Heart left ventricle (tissue), 16 donors: Measurements from ENCODE around the gene SKP1. TPM values are rescaled to one million over a fixed set of nuclear protein-coding genes. Genes with fewer than 3 reads are reported as not detected.

Experiments used
- ATAC-seq, 4 donors: fragments of 200-7000 bp; cut with Tn5 transposase; one replicate each; pipeline ENCODE4 v1.9.1; 2020 to 2022; ENCODE audit warnings: moderate library complexity in 4 of 4, mild to moderate bottlenecking in 3 of 4, moderate number of reproducible peaks in 1 of 4
- DNase-seq, 5 donors: peaks; one replicate each; pipeline ENCODE4 v3.0.0-alpha.2; 2020
- H3K27ac ChIP-seq, 12 donors: fragments of 200-600 bp; sonication (generic) in 4 of 12; one replicate each; pipeline versions ENCODE4 v1.5.0 to v1.8.0; 2016 to 2022; ENCODE audit warnings: mild to moderate bottlenecking in 2 of 12
- H3K27me3 ChIP-seq, 9 donors: fragments of 200-600 bp; sonication (generic) in 2 of 9; one replicate each; pipeline versions ENCODE4 v1.5.1 to v1.8.0; 2016 to 2022; ENCODE audit warnings: mild to moderate bottlenecking in 3 of 9
- H3K36me3 ChIP-seq, 9 donors: fragments of 200-600 bp; sonication (generic) in 2 of 9; one replicate each; pipeline versions ENCODE4 v1.5.0 to v1.8.0; 2018 to 2022; ENCODE audit warnings: mild to moderate bottlenecking in 2 of 9
- H3K4me1 ChIP-seq, 12 donors: fragments of 200-600 bp; sonication (generic) in 4 of 12; one replicate each; pipeline versions ENCODE4 v1.5.0 to v1.8.0; 2016 to 2022; ENCODE audit warnings: mild to moderate bottlenecking in 3 of 12
- H3K4me3 ChIP-seq, 12 donors: fragments of 200-600 bp; sonication (generic) in 4 of 12; one replicate each; pipeline versions ENCODE4 v1.5.0 to v1.8.0; 2017 to 2022; ENCODE audit warnings: mild to moderate bottlenecking in 9 of 12, moderate library complexity in 4 of 12
- H3K9me3 ChIP-seq, 12 donors: fragments of 200-600 bp; sonication (generic) in 4 of 12; one replicate each; pipeline versions ENCODE4 v1.5.0 to v1.8.0; 2016 to 2022; ENCODE audit warnings: mild to moderate bottlenecking in 1 of 12
- CTCF ChIP-seq, 12 donors: fragments of 200-600 bp; sonication (generic) in 4 of 12; IDR thresholded peaks; one replicate each; pipeline versions ENCODE4 v1.5.0 to v1.8.0; 2018 to 2022; ENCODE audit warnings: antibody characterized with exemption in 12 of 12, mild to moderate bottlenecking in 5 of 12
- POLR2A ChIP-seq, 2 donors: fragments of 450-650 bp; IDR thresholded peaks; one replicate each; pipeline ENCODE4 v1.6.1; 2017; ENCODE audit warnings: antibody characterized with exemption in 2 of 2, mild to moderate bottlenecking in 2 of 2, moderate library complexity in 2 of 2
- WGBS, 4 donors: extraction: QIAGEN DNeasy Blood & Tissue Kit in 2 of 4; methylation state at CpG; one replicate each; pipeline versions ENCODE4 v1.1.5 to v1.1.7; 2013 to 2018; 5-methylcytosine and 5-hydroxymethylcytosine counted together
- intact Hi-C, 10 donors: fragments of 100-400 bp; cut with DNase I; formaldehyde crosslinking; loops; one replicate each; pipeline versions ENCODE4 v1.11.1 to v1.14.2; 2022
- polyA plus RNA-seq, 2 donors: library from polyadenylated mRNA; stranded (reverse); fragments of 200-250 nt; gene quantifications; one replicate each; pipeline ENCODE4 v1.2.3, GENCODE V29; 2013
- total RNA-seq, 9 donors: library from RNA; depleted of rRNA in 2 of 9; stranded (reverse); fragments of >200 nt in 2 of 9; fragmentation: NEBNext Ultra II Directional in 3 of 9; extraction: Animal tissue kit (Norgen Biotek cat#: 25700) in 3 of 9; gene quantifications; one replicate each; pipeline versions ENCODE4 v1.1.0 to v1.2.4, GENCODE V29; 2016 to 2023
- donor health status: ischemic (EF 13 %, LVEDD 7.1; RV severe dilation, severe dysfunction).
- donor health status: healthy with polysubstance abuse.
- donor health status: DM: no; HTN: yes; CAD: no.
- donor health status: DM: no; HTN: no; CAD: no.
- donor health status: ischemic (EF 25% LVEDD 6.9; RV normal size, moderate dysfunction).
- donor health status: ischemic (EF 25% LVEDD 5.7; RV mildly dilated, moderate dysfunction).
- donor health status: healthy.
- donor health status: DM: yes; HTN: yes; CAD: no.
- donor health status: ischemic (EF 35%, LVEDD 5.7; RV mildly dilated, moderate dysfunction).
- donor health status: nonischemic (EF 11% LVEDD 7.7; RV severe dilation, severe dysfunction).
- donor health status: DM: yes; HTN: yes; CAD: no.
- donor health status: PGD.
- donor health status: ischemic (EF 29% LVEDD 5.4; RV normal size, mild dysfunction).
- donor health status: nonischemic (EF 23%, LVEDD 6.1; RV moderate dilation, normal function).

Gene SKP1
- total and polyA plus RNA-seq, 11 donors = 175 to 1,085 (median 459) TPM

- TF ChIP-seq CTCF (IDR thresholded peaks at IDR 0.05) = no peak
Observed at GRCh38 chr5:134119720-134120119, 57.0 kb downstream of the SKP1 start.

GRCh38 chr5:134118212-134118835, 58.4 kb downstream of the SKP1 start:
- Histone ChIP-seq H3K27me3 (peaks cover 0 to 10% (median 6%) of the 10 kb centered on the region in 9 donors), H3K36me3 (no peaks in the 10 kb centered on the region), H3K27ac (peak overlapping the region in 1 of 12 donors; percentile 32), H3K4me3 (peak overlapping the region in 1 of 12 donors; percentile 68), H3K9me3 (no peaks in the 10 kb centered on the region), H3K4me1 (peaks cover 0 to 25% (median 11%) of the 10 kb centered on the region in 12 donors)
- TF ChIP-seq POLR2A (IDR thresholded peaks at IDR 0.05) (no peak), CTCF (IDR thresholded peaks at IDR 0.05) (no peak)
- ATAC-seq (no peak), DNase-seq (no peak)
- intact Hi-C loops = no loop called here
- WGBS, 4 donors = 90 to 96% (median 93%) methylated on average over 4 of the region's 4 CpGs

More at GRCh38 chr5:134119720-134120119, 57.0 kb downstream of the SKP1 start:
- H3K9me3 ChIP-seq = no peaks in the 10 kb centered on the region
- intact Hi-C loops = no loop called here
- peak overlapping the region in 1 of 12 donors; percentile 58 for H3K27ac ChIP-seq
- peak overlapping the region in 1 of 12 donors; percentile 68 for H3K4me3 ChIP-seq
- ATAC-seq (no peak), DNase-seq (no peak)
- no peaks in the 10 kb centered on the region for H3K36me3 ChIP-seq
- peaks cover 0 to 20% (median 6%) of the 10 kb centered on the region in 12 donors for H3K4me1 ChIP-seq
- 79 to 86% (median 82%) methylated on average over 6 to 12 of the region's 12 CpGs for WGBS, 4 donors
- H3K27me3 ChIP-seq = peaks cover 0 to 6% (median 0%) of the 10 kb centered on the region in 9 donors

GRCh38 chr5:134116789-134117761, 59.7 kb downstream of the SKP1 start:
- 82 to 91% (median 88%) methylated on average over 12 of the region's 12 CpGs for WGBS, 4 donors
- DNase-seq (no peak), ATAC-seq (no peak)
- H3K4me1 ChIP-seq = peaks cover 0 to 29% (median 13%) of the 10 kb centered on the region in 12 donors
- H3K27me3 ChIP-seq = peaks cover 0 to 22% (median 16%) of the 10 kb centered on the region in 9 donors
- peak overlapping the region in 1 of 12 donors; percentile 68 for H3K4me3 ChIP-seq
- intact Hi-C loops = no loop called here
- no peak for TF ChIP-seq CTCF (IDR thresholded peaks at IDR 0.05)
- TF ChIP-seq POLR2A (IDR thresholded peaks at IDR 0.05) = no peak
- H3K36me3 ChIP-seq = no peaks in the 10 kb centered on the region
- H3K27ac ChIP-seq = peak overlapping the region in 1 of 12 donors; percentile 59
- H3K9me3 ChIP-seq = no peaks in the 10 kb centered on the region

- intact Hi-C loops = no loop called here
- peaks cover 0 to 29% (median 13%) of the 10 kb centered on the region in 12 donors for H3K4me1 ChIP-seq
- H3K36me3 ChIP-seq = no peaks in the 10 kb centered on the region
- no peak for TF ChIP-seq CTCF (IDR thresholded peaks at IDR 0.05)
- no peak for TF ChIP-seq POLR2A (IDR thresholded peaks at IDR 0.05)
- 80 to 91% (median 90%) methylated on average over 10 of the region's 10 CpGs for WGBS, 4 donors
- H3K27ac ChIP-seq = peak overlapping the region in 1 of 12 donors; percentile 59
- no peaks in the 10 kb centered on the region for H3K9me3 ChIP-seq
- H3K4me3 ChIP-seq = peak overlapping the region in 1 of 12 donors; percentile 68
- DNase-seq (no peak), ATAC-seq (no peak)
- H3K27me3 ChIP-seq = peaks cover 0 to 26% (median 16%) of the 10 kb centered on the region in 9 donors
Observed at GRCh38 chr5:134116286-134116685, 60.5 kb downstream of the SKP1 start.
